Effector memory CD8-positive, alpha-beta T cell (primary cell): ENCODE measurements around the gene SLC25A20.
"Not testable (repeated sequence)": the region's sequence is repeated elsewhere in the genome, so short reads cannot be mapped to it uniquely, and the experiment has no call there.

Experiments used
- ATAC-seq: fragments of 150-1000 bp; cut with Tn5 transposase; replicated peaks from 2 replicates; pipeline ENCODE4 v1.10.0; 2021; ENCODE audit warnings: mild to moderate bottlenecking, moderate library complexity
- DNase-seq, 3 experiments: peaks; one replicate each; pipeline ENCODE4 v3.0.0; 2021
- H3K27ac Mint-ChIP-seq, 2 donors: one replicate each; pipeline ENCODE4 v1.8.0; 2022; ENCODE audit warnings: mild to moderate bottlenecking in 2 of 2, mixed read lengths in 2 of 2, moderate library complexity in 2 of 2
- H3K27me3 Mint-ChIP-seq, 2 donors: one replicate each; pipeline ENCODE4 v1.8.0; 2022; ENCODE audit warnings: mixed read lengths in 2 of 2
- H3K36me3 Mint-ChIP-seq: one replicate; pipeline ENCODE4 v1.8.0; 2022; ENCODE audit warnings: mild to moderate bottlenecking, moderate library complexity, mixed read lengths; ENCODE audit not compliant: insufficient read depth
- H3K4me1 Mint-ChIP-seq, 2 donors: one replicate each; pipeline ENCODE4 v1.8.0; 2022; ENCODE audit warnings: low read depth in 2 of 2, mixed read lengths in 2 of 2
- H3K4me3 Mint-ChIP-seq, 2 donors: one replicate each; pipeline ENCODE4 v1.8.0; 2022; ENCODE audit warnings: mild to moderate bottlenecking in 2 of 2, mixed read lengths in 2 of 2, moderate library complexity in 2 of 2
- H3K9me3 Mint-ChIP-seq, 2 donors: one replicate each; pipeline ENCODE4 v1.8.0; 2022; ENCODE audit warnings: mixed read lengths in 2 of 2

The SLC25A20 gene

GRCh38 chr3:48926425-48927392 lies 28.0 kb upstream of the SLC25A20 start:
- Mint-ChIP-seq H3K9me3 (no peaks in the 10 kb centered on the region), H3K27ac (peak overlapping the region; percentile 79 to 88), H3K4me3 (peak overlapping the region; percentile 2 to 59), H3K4me1 (peaks cover 41 to 60% of the 10 kb centered on the region in 2 donors), H3K27me3 (no peaks in the 10 kb centered on the region), H3K36me3 (peaks cover 82% of the 10 kb centered on the region)
- ATAC-seq: peak; percentile 11
- no peak for DNase-seq

GRCh38 chr3:48919215-48920138 lies 20.8 kb upstream of the SLC25A20 start:
- H3K9me3 Mint-ChIP-seq: no peaks in the 10 kb centered on the region
- H3K27me3 Mint-ChIP-seq: no peaks in the 10 kb centered on the region
- peaks cover 16 to 26% of the 10 kb centered on the region in 2 donors for H3K4me1 Mint-ChIP-seq
- ATAC-seq (peak; percentile 51), DNase-seq (peak; percentile 47 to 52 (median 49))
- peak overlapping the region; percentile 98 for H3K4me3 Mint-ChIP-seq
- H3K27ac Mint-ChIP-seq: peak overlapping the region; percentile 99 to 100
- peaks cover 59% of the 10 kb centered on the region for H3K36me3 Mint-ChIP-seq

- peak; percentile 81 to 86 (median 86) for DNase-seq
- no peaks in the 10 kb centered on the region for H3K27me3 Mint-ChIP-seq
- no peaks in the 10 kb centered on the region for H3K9me3 Mint-ChIP-seq
- H3K27ac Mint-ChIP-seq: peak within 1 kb of the TSS; percentile 99 to 100
- H3K36me3 Mint-ChIP-seq: peaks cover 50% of the 10 kb centered on the region
- ATAC-seq: peak; percentile 79
- H3K4me3 Mint-ChIP-seq: peak within 1 kb of the TSS; percentile 98
- H3K4me1 Mint-ChIP-seq: peaks cover 16 to 22% of the 10 kb centered on the region in 2 donors
Observed at GRCh38 chr3:48918388-48919214, 19.9 kb upstream of the SLC25A20 start, which contains the start of gene ARIH2. Gene ARIH2 (plus strand): TSS chr3:48918842. CDS start chr3:48927559, 8,717 bp downstream.

GRCh38 chr3:48915296-48915695 lies 16.6 kb upstream of the SLC25A20 start:
- no peaks in the 10 kb centered on the region for H3K27me3 Mint-ChIP-seq
- peaks cover 24% of the 10 kb centered on the region for H3K36me3 Mint-ChIP-seq
- peaks cover 12 to 14% of the 10 kb centered on the region in 2 donors for H3K4me1 Mint-ChIP-seq
- H3K4me3 Mint-ChIP-seq: no peak overlapping the region
- H3K9me3 Mint-ChIP-seq: no peaks in the 10 kb centered on the region
- no peak overlapping the region for H3K27ac Mint-ChIP-seq
- no peak for DNase-seq
- ATAC-seq: no peak

- not testable (repeated sequence) for H3K4me3 Mint-ChIP-seq, H3K27me3 Mint-ChIP-seq, H3K9me3 Mint-ChIP-seq, ATAC-seq, H3K4me1 Mint-ChIP-seq, DNase-seq, H3K27ac Mint-ChIP-seq, H3K36me3 Mint-ChIP-seq
Observed at GRCh38 chr3:48907026-48907425, 8.3 kb upstream of the SLC25A20 start.

- Mint-ChIP-seq H3K4me1 (peaks cover 33 to 40% of the 10 kb centered on the region in 2 donors), H3K9me3 (no peaks in the 10 kb centered on the region), H3K36me3 (peaks cover 2% of the 10 kb centered on the region), H3K4me3 (peak overlapping the region; percentile 92 to 96), H3K27ac (peak overlapping the region; percentile 91 to 93), H3K27me3 (no peaks in the 10 kb centered on the region)
- ATAC-seq (peak; percentile 60), DNase-seq (peak; percentile 19 to 25 (median 21))
Observed at GRCh38 chr3:48899273-48899672, 591 bp upstream of the SLC25A20 start.

- DNase-seq: peak in 1 of 3 experiments; percentile 10
Observed at GRCh38 chr3:48897460-48898376, 964 bp downstream of the SLC25A20 start.

GRCh38 chr3:48896936-48897335 lies 1.7 kb downstream of the SLC25A20 start:
- H3K27ac Mint-ChIP-seq: peak overlapping the region; percentile 91 to 93
- no peaks in the 10 kb centered on the region for H3K27me3 Mint-ChIP-seq
- H3K36me3 Mint-ChIP-seq: peaks cover 11% of the 10 kb centered on the region
- peak overlapping the region; percentile 21 to 92 for H3K4me3 Mint-ChIP-seq
- peaks cover 33 to 40% of the 10 kb centered on the region in 2 donors for H3K4me1 Mint-ChIP-seq
- ATAC-seq: no peak
- H3K9me3 Mint-ChIP-seq: no peaks in the 10 kb centered on the region
- no peak for DNase-seq

More at GRCh38 chr3:48897460-48898376, 964 bp downstream of the SLC25A20 start:
- Mint-ChIP-seq H3K36me3 (peaks cover 6% of the 10 kb centered on the region), H3K4me3 (peak overlapping the region; percentile 92 to 96), H3K9me3 (no peaks in the 10 kb centered on the region), H3K27ac (peak overlapping the region; percentile 91 to 93), H3K4me1 (peaks cover 33 to 35% of the 10 kb centered on the region in 2 donors), H3K27me3 (no peaks in the 10 kb centered on the region)
- ATAC-seq: peak; percentile 1

GRCh38 chr3:48894516-48894915 lies 4.2 kb downstream of the SLC25A20 start:
- Mint-ChIP-seq H3K27me3 (no peaks in the 10 kb centered on the region), H3K4me3 (no peak overlapping the region), H3K27ac (no peak overlapping the region), H3K36me3 (peaks cover 27% of the 10 kb centered on the region), H3K4me1 (peaks cover 34 to 35% of the 10 kb centered on the region in 2 donors), H3K9me3 (no peaks in the 10 kb centered on the region)
- no peak for DNase-seq
- ATAC-seq: no peak

- no peaks in the 10 kb centered on the region for H3K27me3 Mint-ChIP-seq
- no peak for DNase-seq
- no peak overlapping the region for H3K4me3 Mint-ChIP-seq
- peaks cover 17% of the 10 kb centered on the region in 2 donors for H3K4me1 Mint-ChIP-seq
- no peak for ATAC-seq
- no peak overlapping the region for H3K27ac Mint-ChIP-seq
- H3K36me3 Mint-ChIP-seq: peaks cover 44% of the 10 kb centered on the region
- no peaks in the 10 kb centered on the region for H3K9me3 Mint-ChIP-seq
Observed at GRCh38 chr3:48891606-48892005, 7.1 kb downstream of the SLC25A20 start.

GRCh38 chr3:48885753-48886152 lies 12.9 kb downstream of the SLC25A20 start:
- H3K27ac Mint-ChIP-seq: no peak overlapping the region
- peaks cover 19 to 27% of the 10 kb centered on the region in 2 donors for H3K4me1 Mint-ChIP-seq
- peaks cover 55% of the 10 kb centered on the region for H3K36me3 Mint-ChIP-seq
- ATAC-seq (no peak), DNase-seq (no peak)
- H3K27me3 Mint-ChIP-seq: no peaks in the 10 kb centered on the region
- no peaks in the 10 kb centered on the region for H3K9me3 Mint-ChIP-seq
- H3K4me3 Mint-ChIP-seq: no peak overlapping the region
